ENCODE results near the gene UROC1.

DNA sequence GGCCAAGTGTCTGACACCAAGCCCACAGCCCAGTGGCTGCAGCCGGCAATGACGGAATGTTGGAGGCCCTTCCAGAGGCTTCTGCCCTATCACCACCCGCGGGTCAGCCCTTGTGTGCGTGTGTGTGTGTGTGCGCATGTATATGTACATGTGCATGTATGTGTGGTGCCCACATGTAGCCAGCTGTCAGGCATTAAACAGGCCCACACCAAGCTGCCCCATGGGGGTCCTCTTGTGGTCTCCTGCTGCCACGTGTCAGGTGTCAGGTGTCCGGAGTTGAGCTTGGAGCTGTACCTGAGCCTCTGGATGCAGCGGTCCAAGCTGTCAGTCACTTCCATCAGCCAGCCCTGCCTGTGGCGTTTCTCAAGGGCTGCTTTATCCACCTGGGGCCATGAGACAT lies 13.9 kb downstream of the UROC1 start:
- TF ChIP-seq YY1 (IDR thresholded peaks at IDR 0.05; ENCODE audit: insufficient read depth, insufficient read length) (no peak), ZNF274 (IDR thresholded peaks at IDR 0.05; ENCODE audit: low read depth, low read length) (no peak), SUZ12 (IDR thresholded peaks at IDR 0.05; ENCODE audit: extremely low read depth, insufficient read depth, insufficient read length) (no peak)

Data from NT2/D1 (cell line).